Naive B cell (primary cell): Measurements from ENCODE around the gene PITRM1. TPM values are rescaled to one million over a fixed set of nuclear protein-coding genes. Genes with fewer than 3 reads are reported as not detected.

Experiments
- ATAC-seq, 2 donors: fragments of 150-1000 bp; cut with Tn5 transposase; 2 replicates each; pipeline ENCODE4 v1.10.0; 2021; ENCODE audit warnings: low read depth in 2 of 2, mild to moderate bottlenecking in 2 of 2, moderate library complexity in 2 of 2
- DNase-seq: peaks from one replicate; pipeline ENCODE4 v3.0.0; 2022
- H3K27ac Mint-ChIP-seq, 6 donors: one replicate each; pipeline ENCODE4 v1.8.0; 2020 to 2022; ENCODE audit warnings: mild to moderate bottlenecking in 6 of 6, mixed read lengths in 6 of 6, moderate library complexity in 5 of 6, inconsistent platforms in 2 of 6
- H3K27me3 Mint-ChIP-seq, 3 donors: one replicate each; pipeline ENCODE4 v1.8.0; 2021 to 2022; ENCODE audit warnings: mixed read lengths in 3 of 3, mild to moderate bottlenecking in 1 of 3
- H3K36me3 Mint-ChIP-seq, 2 donors: one replicate each; pipeline ENCODE4 v1.8.0; 2020 to 2022; ENCODE audit warnings: mixed read lengths in 2 of 2, inconsistent platforms in 1 of 2, mild to moderate bottlenecking in 1 of 2
- H3K4me1 Mint-ChIP-seq, 3 donors: one replicate each; pipeline ENCODE4 v1.8.0; 2020 to 2022; ENCODE audit warnings: mixed read lengths in 3 of 3, inconsistent platforms in 1 of 3, mild to moderate bottlenecking in 1 of 3, moderate library complexity in 1 of 3
- H3K4me3 Mint-ChIP-seq, 8 donors: one replicate each; pipeline ENCODE4 v1.8.0; 2020 to 2022; ENCODE audit warnings: mild to moderate bottlenecking in 8 of 8, mixed read lengths in 8 of 8, moderate library complexity in 8 of 8, inconsistent platforms in 2 of 8
- H3K9me3 Mint-ChIP-seq, 7 donors: one replicate each; pipeline ENCODE4 v1.8.0; 2020 to 2022; ENCODE audit warnings: mixed read lengths in 7 of 7, mild to moderate bottlenecking in 5 of 7, inconsistent platforms in 2 of 7, moderate library complexity in 1 of 7
- polyA plus RNA-seq, 6 donors: library from polyadenylated mRNA; unstranded; fragments of 300-500 nt; fragmentation: Illumina TruSeq; gene quantifications; one replicate each; pipeline ENCODE4 v1.2.3, GENCODE V29; 2021; ENCODE audit warnings: low read depth in 6 of 6

PITRM1 gene
- polyA plus RNA-seq, 6 donors from 2014 or later: 18.7 to 37.7 (median 28.8) TPM

DNA sequence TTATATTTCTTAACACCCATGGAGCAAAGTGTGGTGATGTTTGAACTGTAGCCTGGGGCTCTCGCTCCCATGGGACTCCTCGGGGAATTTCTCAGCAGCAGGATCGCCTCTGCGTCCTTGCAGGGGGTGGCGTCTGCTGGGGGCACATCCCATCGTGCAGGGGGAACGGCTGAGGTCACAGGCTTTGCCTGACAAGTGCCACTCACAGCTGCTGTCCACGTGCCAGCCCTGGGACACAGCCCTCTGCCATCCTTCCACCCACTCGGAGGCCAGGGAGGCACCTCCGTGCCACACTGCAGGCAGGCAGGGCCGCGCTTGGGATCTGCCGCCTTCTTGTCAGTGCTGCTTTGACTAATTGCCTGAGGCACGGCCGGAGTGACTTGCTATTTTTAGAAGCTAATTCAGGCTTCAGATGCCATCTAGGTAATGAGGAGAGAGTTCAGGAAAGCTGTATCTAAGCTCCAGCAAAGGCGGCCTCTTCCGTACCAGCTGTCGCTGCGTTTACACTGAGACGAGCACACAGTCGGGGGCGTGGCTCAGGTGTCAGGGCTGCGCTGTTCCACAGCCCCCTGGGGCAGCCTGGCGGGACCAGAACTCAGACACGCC lies 45.7 kb downstream of the PITRM1 start:
- H3K9me3 Mint-ChIP-seq: peaks cover 0 to 9% (median 0%) of the 10 kb centered on the region in 7 donors
- no peak overlapping the region for H3K27ac Mint-ChIP-seq
- no peak overlapping the region for H3K4me3 Mint-ChIP-seq
- H3K27me3 Mint-ChIP-seq: no peaks in the 10 kb centered on the region
- H3K36me3 Mint-ChIP-seq: peaks cover 16 to 27% of the 10 kb centered on the region in 2 donors
- ATAC-seq: no peak
- no peaks in the 10 kb centered on the region for H3K4me1 Mint-ChIP-seq
- DNase-seq: no peak

DNA sequence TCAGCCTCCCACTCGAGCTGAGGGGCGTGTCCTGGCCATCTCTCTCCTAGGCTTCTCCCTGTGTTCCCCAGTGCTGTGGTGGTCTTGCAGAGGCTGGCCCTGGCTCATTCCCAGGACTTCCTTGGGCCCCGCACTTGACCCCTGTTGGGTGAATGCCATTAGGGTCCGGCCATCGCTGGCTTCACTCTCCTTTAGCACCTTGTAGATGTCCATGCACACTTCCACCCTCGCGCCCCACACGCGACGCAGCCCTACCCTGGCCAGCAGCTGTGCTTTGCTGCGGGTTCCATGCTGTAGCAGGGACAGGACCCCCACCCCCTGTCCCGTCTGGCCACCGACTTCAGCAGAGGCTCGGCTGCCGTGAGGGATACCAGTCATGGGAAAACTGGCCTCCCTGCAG lies 46.3 kb downstream of the PITRM1 start:
- H3K36me3 Mint-ChIP-seq: peaks cover 16 to 27% of the 10 kb centered on the region in 2 donors
- H3K4me1 Mint-ChIP-seq: no peaks in the 10 kb centered on the region
- no peak overlapping the region for H3K4me3 Mint-ChIP-seq
- peaks cover 0 to 9% (median 0%) of the 10 kb centered on the region in 7 donors for H3K9me3 Mint-ChIP-seq
- H3K27me3 Mint-ChIP-seq: no peaks in the 10 kb centered on the region
- DNase-seq (no peak), ATAC-seq (no peak)
- H3K27ac Mint-ChIP-seq: no peak overlapping the region

GRCh38 chr10:3125527-3126170 lies 46.9 kb downstream of the PITRM1 start:
- ATAC-seq: no peak

DNA sequence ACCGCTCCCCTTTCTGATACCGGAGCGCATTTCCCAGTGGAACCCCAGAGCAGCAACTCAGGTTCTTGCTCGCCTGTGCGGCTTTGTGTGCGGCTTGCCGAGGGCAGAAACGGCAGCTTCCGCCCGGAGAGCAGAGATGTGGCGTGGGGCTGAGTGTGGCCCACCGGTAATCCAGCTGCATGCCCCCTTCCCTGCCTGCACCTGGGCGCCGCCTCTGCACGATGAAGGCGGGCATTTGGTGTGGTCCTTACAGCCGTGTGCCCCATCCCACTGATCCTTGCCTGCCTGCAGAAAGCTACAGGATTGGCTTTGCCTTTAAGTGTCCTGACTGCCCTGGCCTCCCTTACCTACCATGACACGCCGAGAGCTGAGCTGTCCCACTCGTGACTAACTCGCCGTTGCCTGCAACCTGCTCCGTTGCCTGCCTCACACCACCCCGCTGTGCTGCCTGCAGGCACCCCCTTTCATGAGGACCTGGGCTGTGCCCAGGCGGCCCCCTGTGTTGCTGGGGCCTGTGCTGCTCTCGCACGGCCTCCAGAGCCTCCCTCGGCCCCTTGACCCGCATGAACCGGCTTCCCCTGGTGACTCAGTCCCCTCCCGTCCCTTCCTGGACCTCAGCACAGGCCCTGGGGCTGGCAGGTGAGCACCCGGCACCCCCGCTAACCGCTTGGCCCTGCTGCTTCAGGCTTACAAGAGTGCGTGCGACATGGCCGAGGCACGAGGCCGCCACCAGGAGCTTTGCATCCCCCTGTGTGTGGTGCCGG lies 48.0 kb downstream of the PITRM1 start:
- Mint-ChIP-seq H3K27me3 (no peaks in the 10 kb centered on the region), H3K4me3 (no peak overlapping the region), H3K4me1 (no peaks in the 10 kb centered on the region), H3K27ac (no peak overlapping the region), H3K36me3 (peaks cover 16 to 27% of the 10 kb centered on the region in 2 donors), H3K9me3 (peaks cover 0 to 9% (median 0%) of the 10 kb centered on the region in 7 donors)
- no peak for ATAC-seq
- DNase-seq: no peak

More at GRCh38 chr10:3125527-3126170, 46.9 kb downstream of the PITRM1 start:
- H3K4me1 Mint-ChIP-seq: no peaks in the 10 kb centered on the region
- H3K27me3 Mint-ChIP-seq: no peaks in the 10 kb centered on the region
- H3K4me3 Mint-ChIP-seq: no peak overlapping the region
- peaks cover 16 to 27% of the 10 kb centered on the region in 2 donors for H3K36me3 Mint-ChIP-seq
- no peak for DNase-seq
- no peak overlapping the region for H3K27ac Mint-ChIP-seq
- peaks cover 0 to 9% (median 0%) of the 10 kb centered on the region in 7 donors for H3K9me3 Mint-ChIP-seq

GRCh38 chr10:3123571-3124411 lies 48.8 kb downstream of the PITRM1 start:
- no peaks in the 10 kb centered on the region for H3K27me3 Mint-ChIP-seq
- H3K27ac Mint-ChIP-seq: no peak overlapping the region
- no peak overlapping the region for H3K4me3 Mint-ChIP-seq
- peaks cover 0 to 9% (median 0%) of the 10 kb centered on the region in 7 donors for H3K9me3 Mint-ChIP-seq
- peaks cover 14 to 20% of the 10 kb centered on the region in 2 donors for H3K36me3 Mint-ChIP-seq
- no peaks in the 10 kb centered on the region for H3K4me1 Mint-ChIP-seq
- no peak for DNase-seq
- no peak for ATAC-seq

DNA sequence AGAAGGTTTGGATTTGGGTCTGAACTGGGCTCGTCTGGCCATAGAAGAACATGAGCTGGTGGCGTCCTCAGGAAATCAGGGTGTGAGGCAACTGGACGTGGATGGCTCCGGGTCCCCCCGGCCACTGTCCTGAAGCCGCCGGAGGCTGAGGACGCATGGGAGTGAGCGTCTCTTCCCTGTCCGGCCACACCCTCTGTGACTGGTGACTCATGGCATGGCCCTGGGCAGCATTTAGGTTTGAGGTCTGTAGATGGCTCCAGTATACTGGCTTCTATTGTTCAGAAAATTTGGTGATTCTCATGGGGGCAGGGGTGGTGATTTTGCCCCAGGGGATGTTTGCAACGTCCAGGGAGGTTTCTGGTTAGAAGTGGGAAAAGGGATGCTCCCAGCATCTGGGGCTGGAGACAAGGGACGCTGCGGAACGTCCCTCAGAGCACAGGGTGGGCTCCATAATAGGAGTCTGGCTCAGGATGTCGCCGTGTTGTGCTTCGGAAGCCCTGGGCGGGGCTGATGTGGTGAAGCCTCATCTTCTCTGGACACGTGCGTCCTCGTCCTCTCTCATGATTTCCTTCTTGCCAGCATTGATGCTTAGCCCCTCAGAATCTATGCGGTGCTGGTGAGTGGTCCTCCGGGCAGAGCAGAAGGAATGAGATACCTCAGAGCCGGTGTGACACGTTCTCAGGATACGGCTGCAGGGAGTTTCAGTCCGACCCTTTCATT lies 49.9 kb downstream of the PITRM1 start:
- Mint-ChIP-seq H3K9me3 (peaks cover 0 to 2% (median 0%) of the 10 kb centered on the region in 7 donors), H3K4me3 (no peak overlapping the region), H3K27me3 (no peaks in the 10 kb centered on the region), H3K4me1 (no peaks in the 10 kb centered on the region), H3K36me3 (peaks cover 14 to 24% of the 10 kb centered on the region in 2 donors), H3K27ac (peak overlapping the region in 1 of 6 donors; percentile 49)
- DNase-seq: no peak
- no peak for ATAC-seq

GRCh38 chr10:3122034-3122433 lies 50.5 kb downstream of the PITRM1 start:
- H3K9me3 Mint-ChIP-seq: no peaks in the 10 kb centered on the region
- no peaks in the 10 kb centered on the region for H3K27me3 Mint-ChIP-seq
- peak overlapping the region in 1 of 8 donors; percentile 5 for H3K4me3 Mint-ChIP-seq
- no peaks in the 10 kb centered on the region for H3K4me1 Mint-ChIP-seq
- DNase-seq (no peak), ATAC-seq (no peak)
- peak overlapping the region in 2 of 6 donors; percentile 49 to 56 for H3K27ac Mint-ChIP-seq
- peaks cover 12 to 27% of the 10 kb centered on the region in 2 donors for H3K36me3 Mint-ChIP-seq

DNA sequence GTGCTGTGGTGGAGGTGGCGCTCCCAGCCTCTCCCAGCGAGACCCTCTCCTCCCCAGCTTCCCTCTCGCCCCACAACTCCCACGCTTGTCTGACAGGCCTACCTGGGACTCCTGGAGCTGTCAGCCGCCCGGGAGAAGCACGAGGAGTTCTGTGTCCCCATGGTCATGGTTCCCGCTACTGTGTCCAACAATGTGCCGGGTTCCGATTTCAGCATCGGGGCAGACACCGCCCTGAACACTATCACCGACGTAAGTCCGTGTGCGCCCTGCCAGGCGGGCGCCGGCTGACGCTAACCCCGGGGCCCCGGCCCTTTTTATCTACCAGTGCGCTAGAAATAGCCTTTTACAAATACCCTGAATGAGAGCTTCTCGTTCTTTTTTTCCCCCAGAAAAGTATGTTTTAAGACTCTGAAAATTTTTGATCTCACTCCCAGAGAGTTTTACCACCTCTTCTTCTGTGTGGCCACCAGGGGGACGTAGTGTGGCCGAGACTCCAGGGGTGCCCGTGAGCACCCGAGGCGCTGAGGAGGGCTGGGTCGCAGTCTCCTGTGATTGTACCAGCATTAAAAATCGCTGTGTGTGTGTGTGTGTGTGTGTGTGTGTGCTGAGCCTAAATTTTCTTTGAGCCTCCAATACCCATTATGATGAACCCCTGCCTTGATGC lies 52.7 kb downstream of the PITRM1 start:
- no peak for DNase-seq
- peaks cover 18 to 35% of the 10 kb centered on the region in 2 donors for H3K36me3 Mint-ChIP-seq
- no peak for ATAC-seq

GRCh38 chr10:3118641-3119091 lies 53.9 kb downstream of the PITRM1 start:
- ATAC-seq: no peak
- H3K9me3 Mint-ChIP-seq: no peaks in the 10 kb centered on the region
- H3K36me3 Mint-ChIP-seq: peaks cover 18 to 35% of the 10 kb centered on the region in 2 donors
- H3K27me3 Mint-ChIP-seq: no peaks in the 10 kb centered on the region
- H3K4me1 Mint-ChIP-seq: no peaks in the 10 kb centered on the region
- H3K4me3 Mint-ChIP-seq: no peak overlapping the region
- no peak for DNase-seq
- no peak overlapping the region for H3K27ac Mint-ChIP-seq

More for the DNA sequence above, 52.7 kb downstream of the PITRM1 start:
- Mint-ChIP-seq H3K27ac (peak overlapping the region in 2 of 6 donors; percentile 32 to 44), H3K4me1 (no peaks in the 10 kb centered on the region), H3K27me3 (no peaks in the 10 kb centered on the region), H3K9me3 (no peaks in the 10 kb centered on the region), H3K4me3 (no peak overlapping the region)

DNA sequence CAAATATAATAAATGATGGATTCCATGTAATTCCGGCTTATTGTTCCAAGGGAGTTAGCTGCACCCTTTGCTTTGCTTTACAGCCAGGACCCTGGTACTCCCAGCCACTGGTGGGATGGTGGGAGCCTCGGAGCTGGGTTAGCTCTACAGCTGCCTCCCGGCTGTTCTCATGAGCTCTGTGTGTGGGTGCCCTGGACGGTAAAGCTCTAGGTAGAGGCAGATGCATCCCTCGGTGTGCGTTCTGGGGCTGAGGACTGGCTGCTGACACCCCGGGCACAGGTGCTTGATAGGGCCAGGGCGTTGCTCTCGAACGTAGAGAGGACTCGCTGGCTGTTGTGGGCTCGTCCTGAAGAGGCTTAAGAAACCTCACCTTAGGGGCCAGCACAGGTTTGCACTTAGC lies 55.1 kb downstream of the PITRM1 start:
- H3K4me1 Mint-ChIP-seq: no peaks in the 10 kb centered on the region
- no peaks in the 10 kb centered on the region for H3K9me3 Mint-ChIP-seq
- no peak overlapping the region for H3K4me3 Mint-ChIP-seq
- DNase-seq: no peak
- H3K27ac Mint-ChIP-seq: no peak overlapping the region
- H3K36me3 Mint-ChIP-seq: peaks cover 13 to 28% of the 10 kb centered on the region in 2 donors
- ATAC-seq: no peak
- H3K27me3 Mint-ChIP-seq: no peaks in the 10 kb centered on the region

- Mint-ChIP-seq H3K4me3 (no peak overlapping the region), H3K4me1 (peaks cover 0 to 3% (median 2%) of the 10 kb centered on the region in 3 donors), H3K36me3 (peaks cover 16 to 23% of the 10 kb centered on the region in 2 donors), H3K27me3 (no peaks in the 10 kb centered on the region), H3K9me3 (no peaks in the 10 kb centered on the region), H3K27ac (peak overlapping the region in 1 of 6 donors; percentile 45)
- DNase-seq: no peak
- ATAC-seq: no peak
These were observed 56.0 kb downstream of the PITRM1 start for GRCh38 chr10:3116508-3117100.

GRCh38 chr10:3115685-3116084 lies 56.9 kb downstream of the PITRM1 start:
- DNase-seq: no peak
- Mint-ChIP-seq H3K9me3 (no peaks in the 10 kb centered on the region), H3K27ac (peak overlapping the region in 2 of 6 donors; percentile 63 to 78), H3K4me1 (peaks cover 7 to 11% (median 11%) of the 10 kb centered on the region in 3 donors), H3K27me3 (no peaks in the 10 kb centered on the region), H3K4me3 (no peak overlapping the region), H3K36me3 (peaks cover 25 to 27% of the 10 kb centered on the region in 2 donors)
- ATAC-seq: no peak
